ENCODE measurements around the gene GRID1.
"Not testable (repeated sequence)": the region's sequence is repeated elsewhere in the genome, so short reads cannot be mapped to it uniquely, and the experiment has no call there.

The GRID1 gene

GRCh38 chr10:86117051-86117450, 249.5 kb downstream of the GRID1 start:
- DNase-seq: no peak

DNA sequence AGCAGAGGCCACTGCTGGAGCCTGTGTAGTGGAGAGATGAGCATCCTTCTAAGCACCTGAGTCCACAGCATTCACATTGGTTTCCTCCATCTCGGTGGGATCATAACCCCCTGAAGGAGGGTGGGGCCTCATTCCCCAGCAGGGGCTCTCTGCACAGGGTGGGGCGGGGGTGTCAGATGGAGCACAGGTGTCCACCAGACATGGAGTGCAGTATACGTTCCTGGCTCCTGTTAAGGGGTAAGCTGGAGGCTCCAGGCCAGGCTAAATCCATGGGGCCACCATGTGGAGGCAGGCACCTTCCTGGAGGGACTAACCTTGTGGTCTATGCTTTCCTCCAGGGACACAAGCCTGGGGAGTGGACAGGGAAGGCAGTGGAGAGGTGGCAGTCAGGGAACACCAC, 252.6 kb downstream of the GRID1 start:
- DNase-seq: no peak

- DNase-seq: no peak
Observed at GRCh38 chr10:86113501-86113900, 253.1 kb downstream of the GRID1 start.

DNA sequence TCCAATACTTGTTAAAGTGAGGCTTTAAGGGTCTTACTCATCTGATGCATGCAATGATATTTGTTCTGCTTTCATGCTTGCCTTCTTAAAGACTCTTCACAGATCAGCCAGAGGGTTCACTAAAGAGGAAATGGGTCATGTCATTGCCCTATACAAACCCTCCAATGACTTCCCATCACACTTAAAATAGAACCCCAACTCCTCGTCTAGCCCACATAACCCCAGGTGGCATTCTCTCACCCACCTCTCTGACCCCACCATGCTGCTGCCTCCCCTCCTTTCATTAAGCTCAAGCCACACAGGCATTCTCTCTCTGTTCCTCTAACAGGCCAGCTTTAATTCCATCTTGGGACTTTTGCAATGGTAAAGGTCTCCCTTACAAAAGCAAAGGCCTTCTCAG, 253.6 kb downstream of the GRID1 start:
- DNase-seq: no peak

- no peak for DNase-seq
Observed at GRCh38 chr10:86111902-86112545, 254.6 kb downstream of the GRID1 start.

- no peak for DNase-seq
Observed at GRCh38 chr10:86110156-86110786, 256.3 kb downstream of the GRID1 start.

GRCh38 chr10:86109421-86109820, 257.2 kb downstream of the GRID1 start:
- no peak for DNase-seq

- no peak for DNase-seq
Observed at GRCh38 chr10:86108696-86109095, 257.9 kb downstream of the GRID1 start.

DNA sequence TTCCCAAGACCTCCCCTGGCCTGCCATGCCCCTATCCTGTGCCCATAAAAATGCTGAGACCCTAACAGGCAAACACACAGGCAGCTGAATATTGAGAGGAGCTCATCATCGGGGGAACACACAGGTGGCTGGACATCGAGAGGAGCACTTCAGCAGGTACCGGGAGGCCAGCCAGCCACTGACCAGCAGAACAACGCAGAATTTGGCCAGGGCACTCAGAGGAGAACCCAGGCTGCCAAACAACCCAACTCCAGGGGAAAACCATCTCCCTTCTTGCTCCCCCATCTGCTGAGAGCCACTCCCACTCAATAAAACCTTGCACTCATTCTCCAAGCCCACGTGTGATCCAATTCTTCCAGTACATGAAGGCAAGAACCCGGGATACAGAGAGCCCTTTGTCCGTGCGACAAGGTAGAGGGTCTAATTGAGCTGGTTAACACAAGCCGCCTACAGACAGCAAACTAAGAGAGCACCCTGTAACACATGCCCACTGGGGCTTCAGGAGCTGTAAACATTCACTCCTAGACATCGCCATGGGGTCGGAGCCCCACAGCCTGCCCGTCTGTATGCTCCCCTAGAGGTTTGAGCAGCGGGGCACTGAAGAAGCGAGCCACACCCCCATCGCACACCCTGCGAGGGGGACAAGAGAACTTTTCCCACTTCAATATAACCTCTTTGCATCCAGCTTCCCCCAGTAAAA, 258.8 kb downstream of the GRID1 start:
- not testable (repeated sequence) for DNase-seq

DNA sequence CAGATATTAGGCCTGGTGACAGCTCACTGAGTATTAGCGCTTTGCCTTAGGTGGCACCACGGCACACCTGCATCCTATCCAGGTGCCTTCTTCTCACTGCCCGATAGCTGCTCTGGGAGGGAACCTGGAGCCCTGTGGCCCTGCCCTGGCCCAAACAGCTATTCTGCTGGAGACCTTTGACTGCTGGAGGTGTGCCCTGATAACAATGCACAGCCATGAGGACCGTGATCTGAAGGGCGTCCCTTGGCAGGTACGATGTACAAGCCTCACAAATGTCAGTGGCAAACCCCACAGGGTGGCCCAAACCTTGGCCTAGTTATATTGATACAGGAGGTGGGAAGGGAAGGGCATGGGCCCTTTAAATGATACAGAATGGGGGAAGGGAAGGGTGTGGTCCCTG, 259.5 kb downstream of the GRID1 start:
- DNase-seq: no peak

DNA sequence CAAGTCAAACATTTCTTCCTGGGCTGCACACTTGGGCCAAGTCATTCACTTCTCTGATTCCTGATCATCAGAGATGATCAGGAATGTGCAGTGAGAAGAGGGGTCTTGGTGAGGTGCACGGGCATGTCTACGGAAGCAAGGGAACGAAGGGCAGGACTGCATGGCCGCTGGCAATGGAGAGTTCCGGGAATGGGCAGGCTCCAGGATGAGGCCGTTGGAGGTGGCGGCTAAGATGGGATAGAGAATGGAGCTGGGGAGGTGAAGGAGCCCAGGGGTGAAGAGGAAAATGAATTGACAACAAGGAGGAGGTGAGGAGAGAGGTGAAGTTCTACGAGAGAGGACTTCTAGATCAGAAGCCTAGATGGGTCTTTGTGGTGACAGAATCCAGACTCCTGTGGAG, 260.0 kb downstream of the GRID1 start:
- no peak for DNase-seq

DNA sequence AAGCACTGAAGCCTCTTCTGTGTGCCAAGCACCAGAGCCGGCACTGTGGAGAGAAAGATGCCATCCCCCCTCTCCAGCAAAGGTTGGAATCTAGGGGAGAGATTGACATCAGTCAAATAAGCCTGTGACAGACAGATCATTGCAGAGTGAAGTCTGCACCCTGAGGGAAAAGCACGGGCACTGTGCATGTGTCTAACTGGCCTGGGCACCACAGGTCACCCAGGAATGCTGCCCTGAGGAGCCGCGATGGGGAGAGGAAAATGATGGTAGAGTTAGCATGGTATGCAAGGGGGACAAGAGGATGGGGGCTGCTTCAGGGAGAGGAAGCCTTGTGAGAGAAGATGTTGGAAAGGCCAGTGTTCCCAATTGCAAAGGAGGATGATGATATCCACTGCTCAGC, 261.0 kb downstream of the GRID1 start:
- DNase-seq: no peak

- DNase-seq: no peak
Observed at GRCh38 chr10:86105181-86105580, 261.4 kb downstream of the GRID1 start.

DNA sequence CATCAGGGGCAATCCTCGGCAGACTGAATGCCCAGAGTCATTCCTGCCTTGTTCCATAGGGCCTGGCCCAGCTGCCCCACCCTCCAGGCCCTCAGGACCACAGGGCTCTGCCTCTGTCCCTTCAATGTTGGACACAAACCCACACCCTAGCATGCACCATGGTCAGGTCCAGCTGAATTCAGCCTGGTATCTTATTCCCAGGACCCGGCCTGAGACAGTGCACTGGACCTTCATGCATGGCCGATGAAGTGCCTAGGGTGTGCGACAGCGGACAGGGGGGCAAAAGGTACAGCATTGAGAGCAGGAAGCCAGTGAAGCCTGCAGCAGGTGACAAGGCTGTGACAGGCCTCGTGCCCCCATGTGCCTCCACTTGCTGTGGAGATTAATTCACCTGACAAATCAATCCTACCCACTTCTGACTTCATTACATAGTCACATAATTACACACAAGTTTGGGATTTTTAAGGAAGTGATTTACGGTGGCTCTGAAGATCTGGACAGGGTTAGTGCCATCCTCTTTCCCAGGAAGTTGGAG, 261.9 kb downstream of the GRID1 start:
- no peak for DNase-seq

DNA sequence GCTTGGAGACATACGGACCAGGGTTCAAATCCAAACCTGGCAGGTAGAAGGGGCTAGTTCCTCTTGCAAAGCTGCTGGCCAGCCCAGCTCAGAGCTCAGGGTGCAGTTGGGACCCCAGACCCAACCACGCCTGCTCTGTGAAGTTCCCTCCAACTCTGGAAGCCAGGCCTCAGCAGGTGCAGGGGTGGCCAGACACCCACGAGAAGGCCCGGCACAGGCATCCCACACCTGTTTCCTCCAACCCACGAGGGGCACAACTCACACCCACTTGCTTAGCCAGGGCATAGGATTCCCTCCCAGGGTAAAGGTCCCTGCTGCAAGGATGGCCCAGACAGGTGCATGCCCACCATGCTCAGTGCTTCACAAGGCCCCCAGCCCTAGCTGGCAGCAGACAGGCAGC, 262.4 kb downstream of the GRID1 start:
- no peak for DNase-seq

DNA sequence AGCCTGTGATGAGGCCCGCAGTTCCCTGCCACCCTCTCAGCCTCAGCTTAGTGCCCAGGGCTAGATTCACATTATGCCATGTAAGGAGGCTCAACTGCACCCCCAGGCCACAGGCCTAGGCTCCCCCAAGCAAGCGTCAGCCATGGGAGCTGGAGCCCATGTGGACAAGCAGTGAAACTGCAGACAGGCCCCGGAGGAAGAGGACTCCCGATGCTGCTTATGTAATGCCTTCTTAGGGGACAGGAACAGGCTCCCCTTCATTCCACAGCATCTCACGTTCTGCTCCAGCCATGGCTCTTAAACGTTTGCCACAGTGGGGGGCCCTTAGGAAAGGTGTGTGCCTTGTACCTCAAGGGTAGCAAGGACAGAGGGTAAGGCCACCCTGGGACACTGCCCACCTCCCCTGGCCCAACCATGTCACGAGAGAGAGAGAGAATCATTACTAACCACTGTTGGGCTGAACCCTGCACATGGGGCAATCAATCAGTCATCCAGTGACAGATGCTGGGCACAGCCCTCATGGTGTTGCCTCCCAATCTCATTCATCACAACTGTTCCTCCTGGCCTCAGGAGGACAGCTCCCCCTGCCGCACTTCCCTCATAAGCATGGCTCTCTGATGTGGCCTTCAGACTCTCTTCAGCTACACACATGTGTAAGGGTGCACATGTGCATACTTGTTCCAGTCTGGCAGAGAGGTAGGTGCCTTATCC, 263.0 kb downstream of the GRID1 start:
- no peak for DNase-seq

DNA sequence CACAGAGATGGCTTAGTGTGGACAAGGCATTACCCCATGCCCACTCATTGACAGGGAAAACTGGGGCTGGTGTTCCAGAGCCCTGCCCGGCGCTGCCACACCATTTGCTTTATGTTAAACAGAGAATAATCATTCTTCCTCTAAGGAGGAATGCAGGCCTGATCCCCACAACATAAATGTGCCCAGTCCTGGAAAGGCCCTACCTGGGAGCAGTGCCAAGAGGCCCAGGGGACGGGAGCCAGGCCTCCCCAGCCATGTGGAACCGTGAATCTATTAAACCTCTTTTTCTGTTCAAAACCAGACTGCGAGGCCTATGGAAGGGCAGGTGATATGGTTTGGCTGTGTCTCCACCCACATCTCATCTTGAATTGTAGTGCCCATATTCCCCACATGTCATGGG, 264.1 kb downstream of the GRID1 start:
- DNase-seq: no peak

- no peak for DNase-seq
Observed at GRCh38 chr10:86102031-86102430, 264.6 kb downstream of the GRID1 start.

DNA sequence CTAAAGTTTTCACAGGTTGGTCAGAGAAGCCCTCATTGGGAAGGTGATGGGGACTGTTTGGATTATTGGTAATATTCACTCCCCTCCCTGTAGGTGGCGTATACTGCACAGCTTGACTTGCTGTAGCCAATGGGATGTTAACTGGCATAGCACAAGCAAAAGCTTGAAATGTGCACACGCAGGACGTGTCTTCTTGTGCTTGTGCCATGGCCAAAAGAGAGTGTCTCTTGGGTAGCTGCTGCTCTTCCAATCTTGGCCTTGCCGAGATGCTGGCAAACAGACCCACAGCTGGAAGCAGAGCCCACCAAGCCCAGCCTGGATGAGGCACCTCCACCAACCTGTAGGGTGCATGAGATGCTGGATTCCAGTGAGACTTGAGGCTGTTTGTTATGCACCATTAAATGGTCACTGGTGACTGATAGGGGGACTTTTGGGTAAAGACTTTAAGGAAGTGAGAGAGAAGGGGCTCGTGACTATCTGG, 266.0 kb downstream of the GRID1 start:
- no peak for DNase-seq

DNA sequence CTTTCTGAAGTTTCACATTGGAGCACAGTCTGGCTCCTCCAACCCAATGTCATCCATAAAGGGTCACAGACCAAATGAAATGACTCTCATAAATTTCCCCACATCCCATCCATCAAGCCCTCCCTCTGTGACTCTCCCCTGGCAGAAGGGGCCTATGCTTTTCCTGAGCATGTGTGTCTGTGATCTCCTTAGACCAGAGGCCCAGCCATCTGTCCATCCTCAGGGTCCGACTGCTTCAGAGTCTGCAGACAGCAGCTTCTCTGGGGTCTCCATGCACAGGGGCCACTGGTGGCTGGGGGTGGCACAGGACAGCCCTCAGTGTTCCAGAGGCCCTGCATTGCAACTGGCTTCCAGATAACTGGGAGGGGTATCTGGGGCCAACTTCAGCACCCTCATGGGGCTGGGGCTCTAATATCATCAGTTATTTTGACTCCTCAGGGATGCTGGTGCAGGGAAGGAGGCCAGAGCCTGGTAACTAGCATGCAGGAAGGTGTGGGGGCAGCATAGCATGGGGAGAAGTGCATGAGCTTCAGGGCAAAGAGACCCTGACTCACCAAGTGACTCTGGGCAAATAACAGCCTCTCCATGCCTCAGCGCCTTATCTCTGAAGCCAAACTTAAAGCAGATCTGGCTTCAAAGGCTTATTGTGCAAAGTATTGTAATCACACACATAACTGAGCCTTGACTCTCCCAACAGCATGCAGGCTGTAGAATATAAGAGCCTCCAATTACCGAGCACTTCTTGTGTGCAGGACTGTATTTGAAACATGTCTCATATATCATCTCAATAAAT, 266.9 kb downstream of the GRID1 start:
- no peak for DNase-seq

GRCh38 chr10:86098187-86098881, 268.3 kb downstream of the GRID1 start:
- no peak for DNase-seq

DNA sequence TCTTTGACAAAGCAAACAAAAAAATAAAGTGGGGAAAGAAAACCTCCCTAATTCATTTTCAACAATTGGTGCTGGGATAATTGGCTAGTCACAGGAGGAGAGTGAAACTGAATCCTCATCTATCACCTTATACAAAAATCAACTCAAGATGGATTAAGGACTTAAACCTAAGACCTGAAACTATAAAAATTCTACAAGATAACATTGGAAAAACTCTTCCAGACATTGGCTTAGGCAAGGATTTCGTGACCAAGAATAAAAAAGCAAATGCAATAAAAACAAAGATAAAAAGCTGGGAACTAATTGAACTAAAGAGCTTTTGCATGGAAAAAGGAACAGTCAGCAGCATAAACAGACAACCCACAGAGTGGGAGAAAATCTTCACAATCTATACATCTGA, 271.5 kb downstream of the GRID1 start:
- DNase-seq: not testable (repeated sequence)
